Astrocyte of the spinal cord (primary cell): ENCODE results near the gene RAPGEF2.

ENCODE experiments used
- DNase-seq: peaks from one replicate; pipeline ENCODE4 v3.0.0; 2011; ENCODE audit warnings: low read depth, low spot score
- H3K4me3 ChIP-seq: 2 replicates; pipeline ENCODE4 v1.5.1; 2011; ENCODE audit warnings: low read depth, mild to moderate bottlenecking, low read length, moderate library complexity
- in situ Hi-C: cut with HindIII; loops from 2 replicates; pipeline ENCODE4 v1.10.0; 2017; ENCODE audit warnings: low sequenced_read_pairs
- TF ChIP-seq, protein P1 (sequence below): IDR thresholded peaks from 2 replicates; pipeline ENCODE4 v1.5.1; 2012; ENCODE audit warnings: low read depth, mild to moderate bottlenecking, low read length, inconsistent platforms

The RAPGEF2 gene

DNA sequence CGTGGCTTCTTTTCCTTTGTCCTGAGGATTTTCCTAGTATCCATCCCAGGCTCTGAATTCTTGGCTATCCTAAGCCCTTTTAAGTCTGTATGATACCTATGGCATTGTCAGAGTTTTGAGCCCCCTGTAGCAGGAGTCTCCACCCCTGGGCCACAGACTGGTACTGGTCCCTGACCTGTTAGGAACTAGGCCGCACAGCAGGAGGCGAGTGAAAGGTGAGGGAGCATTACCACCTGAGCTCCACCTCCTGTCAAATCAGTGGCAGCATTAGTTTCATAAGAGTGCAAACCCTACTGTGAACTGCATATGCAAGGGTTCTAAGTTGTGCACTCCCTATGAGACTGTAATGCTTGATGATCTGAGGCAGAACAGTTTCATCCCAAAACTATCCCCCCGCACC, 216.1 kb downstream of the RAPGEF2 start:
- TF ChIP-seq, protein P1, sequence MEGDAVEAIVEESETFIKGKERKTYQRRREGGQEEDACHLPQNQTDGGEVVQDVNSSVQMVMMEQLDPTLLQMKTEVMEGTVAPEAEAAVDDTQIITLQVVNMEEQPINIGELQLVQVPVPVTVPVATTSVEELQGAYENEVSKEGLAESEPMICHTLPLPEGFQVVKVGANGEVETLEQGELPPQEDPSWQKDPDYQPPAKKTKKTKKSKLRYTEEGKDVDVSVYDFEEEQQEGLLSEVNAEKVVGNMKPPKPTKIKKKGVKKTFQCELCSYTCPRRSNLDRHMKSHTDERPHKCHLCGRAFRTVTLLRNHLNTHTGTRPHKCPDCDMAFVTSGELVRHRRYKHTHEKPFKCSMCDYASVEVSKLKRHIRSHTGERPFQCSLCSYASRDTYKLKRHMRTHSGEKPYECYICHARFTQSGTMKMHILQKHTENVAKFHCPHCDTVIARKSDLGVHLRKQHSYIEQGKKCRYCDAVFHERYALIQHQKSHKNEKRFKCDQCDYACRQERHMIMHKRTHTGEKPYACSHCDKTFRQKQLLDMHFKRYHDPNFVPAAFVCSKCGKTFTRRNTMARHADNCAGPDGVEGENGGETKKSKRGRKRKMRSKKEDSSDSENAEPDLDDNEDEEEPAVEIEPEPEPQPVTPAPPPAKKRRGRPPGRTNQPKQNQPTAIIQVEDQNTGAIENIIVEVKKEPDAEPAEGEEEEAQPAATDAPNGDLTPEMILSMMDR, result no peak
- no peak overlapping the region for H3K4me3 ChIP-seq
- in situ Hi-C loops, result no loop called here
- DNase-seq, result no peak

DNA sequence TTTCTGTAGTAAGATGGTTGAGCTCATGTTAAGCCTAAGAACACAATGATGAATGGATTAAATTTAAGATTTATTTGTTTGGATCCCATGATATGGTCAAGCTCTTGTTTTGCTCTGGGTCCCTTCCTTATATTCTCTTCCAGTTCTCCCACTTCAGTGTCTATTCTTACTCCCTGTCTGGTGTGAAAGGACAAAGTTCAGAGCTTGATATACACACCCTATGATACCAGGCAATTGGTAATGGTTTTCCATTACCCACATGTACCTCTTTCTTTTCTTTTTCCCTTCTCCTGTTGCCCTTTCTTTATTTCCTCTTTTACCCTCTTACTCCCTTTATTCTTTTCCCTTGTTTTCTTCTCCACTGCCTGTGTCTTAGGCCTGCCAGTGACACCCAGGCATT, 223.6 kb downstream of the RAPGEF2 start:
- TF ChIP-seq, protein P1, result no peak
- DNase-seq, result no peak
- no peak overlapping the region for H3K4me3 ChIP-seq
- in situ Hi-C loops, result no loop called here

DNA sequence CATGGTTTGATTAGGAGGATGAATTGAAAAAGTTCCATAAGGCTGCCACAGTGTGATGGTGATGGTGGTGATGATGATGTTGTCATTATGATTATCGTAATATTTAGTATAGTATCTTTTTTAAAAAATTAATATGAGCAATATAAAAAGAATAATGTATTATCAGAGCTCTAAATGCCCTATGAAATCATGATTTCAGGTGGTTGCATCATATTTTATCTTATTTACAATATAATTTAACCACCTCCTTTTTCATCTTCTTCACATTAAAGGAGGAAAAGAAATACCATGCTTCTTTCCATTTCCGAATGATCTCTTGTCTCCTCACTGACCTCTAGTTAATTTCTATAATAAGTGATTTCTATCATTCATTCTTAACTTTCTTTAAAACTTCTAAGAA, 225.9 kb downstream of the RAPGEF2 start:
- in situ Hi-C loops, result no loop called here
- DNase-seq, result no peak
- TF ChIP-seq, protein P1, result no peak

DNA sequence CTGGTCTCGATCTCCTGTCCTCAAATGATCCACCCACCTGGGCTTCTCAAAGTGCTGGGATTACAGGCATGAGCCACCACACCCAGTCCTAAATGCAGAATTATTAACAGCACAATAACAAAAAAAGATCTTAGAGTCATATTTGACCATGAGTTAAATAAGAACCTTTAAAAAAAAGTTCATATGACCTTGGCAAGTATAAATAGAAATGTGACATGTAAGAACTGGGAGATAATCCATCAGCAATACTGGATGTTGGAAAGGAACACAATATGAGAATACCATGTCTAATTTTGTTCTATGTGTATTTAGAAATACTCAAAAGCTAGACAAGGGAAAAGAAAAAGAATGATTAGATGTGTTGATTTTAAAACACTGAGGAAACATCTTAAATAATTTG, 231.6 kb downstream of the RAPGEF2 start:
- in situ Hi-C loops, result no loop called here
- no peak for DNase-seq
- H3K4me3 ChIP-seq, result no peak overlapping the region
- TF ChIP-seq, protein P1, result no peak

More for the DNA sequence above, 225.9 kb downstream of the RAPGEF2 start:
- no peak overlapping the region for H3K4me3 ChIP-seq

DNA sequence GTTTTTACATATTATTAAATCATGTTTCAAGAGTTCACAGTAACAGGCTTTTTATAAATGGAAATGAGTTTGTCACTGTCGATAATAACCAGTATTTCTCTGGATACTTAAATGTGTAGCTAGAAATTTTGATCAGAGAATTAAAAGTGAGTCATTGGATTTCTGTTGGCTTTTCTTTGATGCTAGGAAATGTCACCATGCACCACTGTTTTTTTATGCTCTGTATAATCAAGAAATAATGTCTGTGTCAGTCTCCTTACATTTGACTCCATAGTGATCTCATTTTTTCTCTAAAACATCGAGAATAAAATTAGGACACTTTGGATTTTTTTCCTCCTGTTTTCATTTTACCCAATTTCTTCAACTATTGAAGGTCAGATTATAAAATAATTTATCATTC, 234.2 kb downstream of the RAPGEF2 start:
- no peak for DNase-seq
- TF ChIP-seq, protein P1, result no peak
- H3K4me3 ChIP-seq, result no peak overlapping the region
- in situ Hi-C loops, result no loop called here

DNA sequence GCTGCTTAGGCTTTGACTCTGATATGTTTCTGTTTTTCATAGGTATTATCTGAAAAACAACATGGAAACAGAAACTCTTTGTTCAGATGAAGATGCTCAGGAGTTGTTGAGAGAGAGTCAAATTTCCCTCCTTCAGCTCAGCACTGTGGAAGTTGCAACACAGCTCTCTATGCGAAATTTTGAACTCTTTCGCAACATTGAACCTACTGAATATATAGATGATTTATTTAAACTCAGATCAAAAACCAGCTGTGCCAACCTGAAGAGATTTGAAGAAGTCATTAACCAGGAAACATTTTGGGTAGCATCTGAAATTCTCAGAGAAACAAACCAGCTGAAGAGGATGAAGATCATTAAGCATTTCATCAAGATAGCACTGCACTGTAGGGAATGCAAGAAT, 238.6 kb downstream of the RAPGEF2 start:
- H3K4me3 ChIP-seq, result no peak overlapping the region
- no peak for DNase-seq
- TF ChIP-seq, protein P1, result no peak
- in situ Hi-C loops, result no loop called here

DNA sequence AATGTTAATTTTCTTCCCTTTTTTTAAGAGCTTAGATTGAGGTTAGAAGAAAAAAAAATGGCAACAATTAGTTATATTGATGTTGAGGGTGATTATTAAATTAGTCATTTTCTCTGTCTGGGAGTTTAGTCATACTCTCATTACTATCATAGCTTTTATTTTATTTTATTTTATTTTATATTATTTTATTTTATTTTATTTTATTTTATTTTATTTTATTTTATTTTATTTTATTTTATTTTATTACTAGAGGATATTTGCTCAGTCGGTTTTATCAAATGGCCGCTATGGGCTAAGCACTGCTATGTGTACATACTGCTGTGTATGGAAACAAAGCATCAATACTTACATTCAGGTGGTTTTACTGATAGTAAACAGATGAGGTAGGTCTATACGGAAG, 239.5 kb downstream of the RAPGEF2 start:
- no peak overlapping the region for H3K4me3 ChIP-seq
- in situ Hi-C loops, result no loop called here
- TF ChIP-seq, protein P1, result no peak
- no peak for DNase-seq
